Chondrocyte (in vitro differentiated cells): ENCODE results near the gene DENND1A. TPM values are rescaled to one million over a fixed set of nuclear protein-coding genes. Genes with fewer than 3 reads are reported as not detected.

Experiments
- DNase-seq: peaks from one replicate; pipeline ENCODE4 v3.0.0; 2021; ENCODE audit warnings: mixed read lengths, low spot score
- H3K27ac Mint-ChIP-seq: one replicate; pipeline ENCODE4 v1.8.0; 2021; ENCODE audit warnings: mild to moderate bottlenecking, moderate library complexity, mixed read lengths; ENCODE audit not compliant: unreplicated experiment
- H3K27me3 Mint-ChIP-seq: 2 replicates; pipeline ENCODE4 v1.8.0; 2021; ENCODE audit warnings: low read depth, mixed read lengths
- H3K36me3 Mint-ChIP-seq: 2 replicates; pipeline ENCODE4 v1.8.0; 2021; ENCODE audit warnings: low read depth, mixed read lengths
- H3K4me1 Mint-ChIP-seq: 2 replicates; pipeline ENCODE4 v1.8.0; 2021; ENCODE audit warnings: low read depth, mild to moderate bottlenecking, mixed read lengths
- H3K4me3 Mint-ChIP-seq: one replicate; pipeline ENCODE4 v1.8.0; 2021; ENCODE audit warnings: mild to moderate bottlenecking, moderate library complexity, mixed read lengths; ENCODE audit not compliant: unreplicated experiment
- H3K9me3 Mint-ChIP-seq: 2 replicates; pipeline ENCODE4 v1.8.0; 2021; ENCODE audit warnings: low read depth, mixed read lengths
- total RNA-seq: library from RNA; stranded (reverse); gene quantifications from 3 replicates; pipeline ENCODE4 v1.2.1, GENCODE V29; 2021
- TF ChIP-seq, protein P1 (sequence below): fragments of 200-600 bp; sonication (generic); IDR thresholded peaks from 2 replicates; pipeline ENCODE4 v1.5.0; 2021; ENCODE audit warnings: antibody characterized with exemption, mild to moderate bottlenecking, moderate library complexity

Gene DENND1A
- total RNA-seq, 1 donor from 2014 or later = 15.3 TPM

DNA sequence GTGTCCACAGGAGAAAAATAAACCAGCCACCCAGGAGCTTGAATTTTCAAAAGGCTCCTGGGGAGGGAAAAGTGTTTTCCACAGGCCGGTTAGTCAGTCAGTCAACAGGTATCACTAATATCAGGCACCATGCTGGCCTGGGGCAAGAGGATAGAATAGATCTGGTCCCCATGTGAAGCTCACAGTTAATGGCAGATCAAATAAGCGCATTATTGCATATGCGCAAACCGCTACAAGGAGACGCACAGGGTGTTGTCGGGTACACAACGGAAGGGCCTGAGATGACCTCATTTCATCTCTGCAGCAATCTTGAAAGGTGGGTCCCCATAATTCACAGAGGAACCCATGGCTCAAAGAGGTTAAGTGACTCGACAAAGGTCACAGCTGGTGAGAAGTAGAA is 313.2 kb downstream of the DENND1A start:
- DNase-seq = no peak
- Mint-ChIP-seq H3K27ac (no peak overlapping the region), H3K4me1 (no peaks in the 10 kb centered on the region), H3K36me3 (no peaks in the 10 kb centered on the region), H3K9me3 (no peaks in the 10 kb centered on the region), H3K4me3 (no peak overlapping the region), H3K27me3 (no peaks in the 10 kb centered on the region)
- TF ChIP-seq, protein P1, sequence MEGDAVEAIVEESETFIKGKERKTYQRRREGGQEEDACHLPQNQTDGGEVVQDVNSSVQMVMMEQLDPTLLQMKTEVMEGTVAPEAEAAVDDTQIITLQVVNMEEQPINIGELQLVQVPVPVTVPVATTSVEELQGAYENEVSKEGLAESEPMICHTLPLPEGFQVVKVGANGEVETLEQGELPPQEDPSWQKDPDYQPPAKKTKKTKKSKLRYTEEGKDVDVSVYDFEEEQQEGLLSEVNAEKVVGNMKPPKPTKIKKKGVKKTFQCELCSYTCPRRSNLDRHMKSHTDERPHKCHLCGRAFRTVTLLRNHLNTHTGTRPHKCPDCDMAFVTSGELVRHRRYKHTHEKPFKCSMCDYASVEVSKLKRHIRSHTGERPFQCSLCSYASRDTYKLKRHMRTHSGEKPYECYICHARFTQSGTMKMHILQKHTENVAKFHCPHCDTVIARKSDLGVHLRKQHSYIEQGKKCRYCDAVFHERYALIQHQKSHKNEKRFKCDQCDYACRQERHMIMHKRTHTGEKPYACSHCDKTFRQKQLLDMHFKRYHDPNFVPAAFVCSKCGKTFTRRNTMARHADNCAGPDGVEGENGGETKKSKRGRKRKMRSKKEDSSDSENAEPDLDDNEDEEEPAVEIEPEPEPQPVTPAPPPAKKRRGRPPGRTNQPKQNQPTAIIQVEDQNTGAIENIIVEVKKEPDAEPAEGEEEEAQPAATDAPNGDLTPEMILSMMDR = no peak

GRCh38 chr9:123615381-123615780 is 314.5 kb downstream of the DENND1A start:
- Mint-ChIP-seq H3K36me3 (no peaks in the 10 kb centered on the region), H3K27me3 (no peaks in the 10 kb centered on the region), H3K4me1 (peaks cover 8% of the 10 kb centered on the region), H3K9me3 (no peaks in the 10 kb centered on the region), H3K27ac (no peak overlapping the region), H3K4me3 (no peak overlapping the region)
- no peak for DNase-seq
- TF ChIP-seq, protein P1 = no peak

GRCh38 chr9:123614306-123615263 is 315.3 kb downstream of the DENND1A start:
- no peak overlapping the region for H3K4me3 Mint-ChIP-seq
- no peaks in the 10 kb centered on the region for H3K36me3 Mint-ChIP-seq
- H3K9me3 Mint-ChIP-seq = no peaks in the 10 kb centered on the region
- no peaks in the 10 kb centered on the region for H3K27me3 Mint-ChIP-seq
- H3K27ac Mint-ChIP-seq = no peak overlapping the region
- TF ChIP-seq, protein P1 = no peak
- H3K4me1 Mint-ChIP-seq = peaks cover 8% of the 10 kb centered on the region
- no peak for DNase-seq

GRCh38 chr9:123611226-123611625 is 318.7 kb downstream of the DENND1A start:
- TF ChIP-seq, protein P1 = no peak
- DNase-seq = no peak
- Mint-ChIP-seq H3K27me3 (no peaks in the 10 kb centered on the region), H3K4me3 (no peak overlapping the region), H3K4me1 (peaks cover 8% of the 10 kb centered on the region), H3K9me3 (no peaks in the 10 kb centered on the region), H3K27ac (no peak overlapping the region), H3K36me3 (no peaks in the 10 kb centered on the region)

- Mint-ChIP-seq H3K4me1 (peaks cover 8% of the 10 kb centered on the region), H3K9me3 (no peaks in the 10 kb centered on the region), H3K27ac (no peak overlapping the region), H3K36me3 (no peaks in the 10 kb centered on the region), H3K27me3 (no peaks in the 10 kb centered on the region), H3K4me3 (no peak overlapping the region)
- DNase-seq = no peak
- TF ChIP-seq, protein P1 = no peak
These were observed 320.1 kb downstream of the DENND1A start for GRCh38 chr9:123609844-123610243.
